Mesenchymal stem cell (in vitro differentiated cells and primary cell): ENCODE data around the gene TAF11.
A peak's percentile ranks its signal among the peaks of the same experiment; 100 is the strongest.

Experiments used
- DNase-seq: peaks from one replicate; pipeline ENCODE4 v3.0.0-alpha.2; 2013
- H2AFZ ChIP-seq: one replicate; pipeline ENCODE4 v1.6.1; 2013; ENCODE audit warnings: low read depth, mild to moderate bottlenecking, control low read depth, inconsistent platforms, low read length, moderate library complexity
- H2AK5ac ChIP-seq: 2 replicates; pipeline ENCODE4 v1.6.1; 2013; ENCODE audit warnings: low read length, moderate library complexity, mild to moderate bottlenecking, inconsistent platforms; ENCODE audit not compliant: severe bottlenecking
- H2BK120ac ChIP-seq: one replicate; pipeline ENCODE4 v1.6.1; 2013; ENCODE audit warnings: low read depth, mild to moderate bottlenecking, inconsistent platforms, low read length, moderate library complexity
- H2BK12ac ChIP-seq, 2 experiments: one replicate each; pipeline ENCODE4 v1.6.1; 2013; ENCODE audit warnings: inconsistent platforms in 2 of 2, low read length in 2 of 2, mild to moderate bottlenecking in 2 of 2, moderate library complexity in 2 of 2, control low read depth in 1 of 2
- H2BK15ac ChIP-seq: one replicate; pipeline ENCODE4 v1.6.1; 2013; ENCODE audit warnings: mild to moderate bottlenecking, low read depth, inconsistent platforms; ENCODE audit not compliant: poor library complexity, severe bottlenecking
- H2BK5ac ChIP-seq: 2 replicates; pipeline ENCODE4 v1.6.1; 2013; ENCODE audit warnings: low read depth, mild to moderate bottlenecking, low read length, control low read depth, inconsistent platforms; ENCODE audit not compliant: poor library complexity, severe bottlenecking
- H3K14ac ChIP-seq, 2 experiments: one replicate each; pipeline ENCODE4 v1.6.1; 2013; ENCODE audit warnings: inconsistent platforms in 2 of 2, low read length in 2 of 2, control low read depth in 1 of 2, mild to moderate bottlenecking in 1 of 2, moderate library complexity in 1 of 2
- H3K18ac ChIP-seq, 2 experiments: one replicate each; pipeline ENCODE4 v1.6.1; 2013; ENCODE audit warnings: inconsistent platforms in 2 of 2, low read length in 2 of 2, control low read depth in 1 of 2, low read depth in 1 of 2, mild to moderate bottlenecking in 1 of 2
- H3K23ac ChIP-seq, 2 experiments: one replicate each; pipeline ENCODE4 v1.6.1; 2013; ENCODE audit warnings: inconsistent platforms in 2 of 2, low read length in 2 of 2, mild to moderate bottlenecking in 2 of 2, moderate library complexity in 2 of 2, control low read depth in 1 of 2
- H3K27ac ChIP-seq: 2 replicates; pipeline ENCODE4 v1.5.1; 2013; ENCODE audit warnings: mild to moderate bottlenecking, moderate library complexity, low read length, control low read depth, inconsistent platforms; ENCODE audit not compliant: poor library complexity, severe bottlenecking
- H3K27me3 ChIP-seq, 2 experiments: 2 replicates each; pipeline versions ENCODE4 v1.6.1 to v1.7.0; 2013; ENCODE audit warnings: low read length in 2 of 2, mild to moderate bottlenecking in 2 of 2, moderate library complexity in 2 of 2, control low read depth in 1 of 2, inconsistent platforms in 1 of 2; ENCODE audit not compliant: control insufficient read depth in 1 of 2, insufficient read depth in 1 of 2
- H3K36me3 ChIP-seq, 2 experiments: 2 replicates each; pipeline versions ENCODE4 v1.6.1 to v1.7.0; 2013; ENCODE audit warnings: low read length in 2 of 2, control low read depth in 1 of 2, inconsistent platforms in 1 of 2, low read depth in 1 of 2, mild to moderate bottlenecking in 1 of 2; ENCODE audit not compliant: insufficient read depth in 2 of 2, control insufficient read depth in 1 of 2
- H3K4ac ChIP-seq, 2 experiments: one replicate each; pipeline ENCODE4 v1.6.1; 2013; ENCODE audit warnings: inconsistent platforms in 2 of 2, low read length in 2 of 2, mild to moderate bottlenecking in 2 of 2, moderate library complexity in 2 of 2, control low read depth in 1 of 2, low read depth in 1 of 2
- H3K4me1 ChIP-seq: 2 replicates; pipeline ENCODE4 v1.6.1; 2013; ENCODE audit warnings: low read depth, low read length, control low read depth; ENCODE audit not compliant: control insufficient read depth, insufficient read depth
- H3K4me2 ChIP-seq: 2 replicates; pipeline ENCODE4 v1.6.1; 2013; ENCODE audit warnings: low read length, mild to moderate bottlenecking, inconsistent platforms; ENCODE audit not compliant: poor library complexity, severe bottlenecking
- H3K4me3 ChIP-seq, 2 experiments: 2 replicates each; pipeline versions ENCODE4 v1.5.1 to v1.7.0; 2013; ENCODE audit warnings: low read length in 2 of 2, mild to moderate bottlenecking in 2 of 2, control low read depth in 1 of 2, low read depth in 1 of 2; ENCODE audit not compliant: insufficient read depth in 1 of 2
- H3K79me1 ChIP-seq: replicated peaks from 2 replicates; pipeline ENCODE4 v1.6.1; 2013; ENCODE audit warnings: mild to moderate bottlenecking, control low read depth, low read length, inconsistent platforms; ENCODE audit not compliant: poor library complexity, severe bottlenecking
- H3K9ac ChIP-seq: 2 replicates; pipeline ENCODE4 v1.7.0; 2013; ENCODE audit warnings: mild to moderate bottlenecking, low read length, moderate library complexity
- H3K9me3 ChIP-seq: 2 replicates; pipeline ENCODE4 v1.7.0; 2013; ENCODE audit warnings: mild to moderate bottlenecking, low read length; ENCODE audit not compliant: control insufficient read depth
- H4K8ac ChIP-seq: one replicate; pipeline ENCODE4 v1.6.1; 2013; ENCODE audit warnings: inconsistent platforms, mild to moderate bottlenecking, low read length, moderate library complexity
- H4K91ac ChIP-seq: one replicate; pipeline ENCODE4 v1.6.1; 2013; ENCODE audit warnings: mild to moderate bottlenecking, low read length, inconsistent platforms
- WGBS: methylation state at CpG from one replicate; pipeline ENCODE4 v1.1.7; 2013; ENCODE audit warnings: mixed read lengths; 5-methylcytosine and 5-hydroxymethylcytosine counted together

The TAF11 gene

DNA sequence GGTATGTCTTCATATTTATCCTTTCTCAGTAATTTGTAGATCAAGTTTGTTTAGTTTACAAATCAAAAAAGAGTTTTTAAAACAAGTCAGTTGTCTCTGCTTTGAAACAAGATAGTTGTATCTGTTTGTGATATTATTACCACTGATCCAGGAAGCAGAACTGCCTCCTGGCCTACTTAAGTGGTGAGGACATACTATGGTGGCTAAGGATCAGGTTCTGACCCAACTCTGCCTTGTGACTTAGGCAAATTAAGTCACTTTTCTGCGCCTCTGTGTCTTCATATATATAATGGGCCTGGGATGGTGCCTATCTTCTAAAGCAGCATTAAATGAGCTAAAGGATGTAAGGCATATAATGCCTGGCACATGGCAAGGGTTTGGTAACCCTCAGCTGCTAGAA lies 9.9 kb upstream of the TAF11 start:
- no peak overlapping the region for H3K23ac ChIP-seq
- no peak overlapping the region for H4K8ac ChIP-seq
- peaks cover 30% of the 10 kb centered on the region for H3K79me1 ChIP-seq
- no peak overlapping the region for H4K91ac ChIP-seq
- H2AFZ ChIP-seq: no peak overlapping the region
- no peaks in the 10 kb centered on the region for H3K27me3 ChIP-seq
- no peak overlapping the region for H3K4me3 ChIP-seq
- H3K27ac ChIP-seq: no peak overlapping the region
- no peak overlapping the region for H3K4me2 ChIP-seq
- H3K4ac ChIP-seq: no peak overlapping the region
- H2BK120ac ChIP-seq: no peak overlapping the region
- no peak overlapping the region for H2BK12ac ChIP-seq
- no peak overlapping the region for H3K9ac ChIP-seq
- H3K4me1 ChIP-seq: peaks cover 7% of the 10 kb centered on the region
- no peak overlapping the region for H2BK15ac ChIP-seq
- no peaks in the 10 kb centered on the region for H3K9me3 ChIP-seq
- no peak overlapping the region for H3K18ac ChIP-seq
- H2AK5ac ChIP-seq: peak overlapping the region; percentile 68
- peaks cover 0 to 3% of the 10 kb centered on the region in 2 experiments for H3K36me3 ChIP-seq
- H3K14ac ChIP-seq: no peak overlapping the region
- WGBS: 100% methylated on average over 1 of the region's 1 CpG
- DNase-seq: no peak
- H2BK5ac ChIP-seq: no peak overlapping the region

DNA sequence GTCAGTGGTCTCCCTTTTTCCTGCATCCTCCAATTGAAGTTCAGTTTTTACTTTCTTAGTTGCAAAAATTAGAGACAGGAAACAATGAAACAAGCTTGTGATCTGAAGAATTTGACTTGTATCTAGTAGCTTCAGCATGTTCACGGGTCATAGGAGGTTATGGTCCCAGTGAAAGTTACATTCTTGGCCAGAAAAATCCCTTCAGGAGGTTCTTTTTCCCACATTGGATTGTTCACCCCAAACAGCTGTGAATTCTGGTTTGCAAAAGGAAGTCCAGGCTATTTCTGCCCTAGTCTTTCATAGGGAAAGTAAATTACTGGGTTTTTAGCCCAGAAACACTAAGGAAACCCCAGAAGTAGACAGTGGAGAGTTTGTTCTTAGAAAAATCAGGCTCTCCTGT lies 9.3 kb upstream of the TAF11 start:
- Histone ChIP-seq H2BK15ac (no peak overlapping the region), H3K23ac (no peak overlapping the region), H2AFZ (no peak overlapping the region), H3K4me2 (no peak overlapping the region), H2AK5ac (no peak overlapping the region), H3K36me3 (peaks cover 0 to 3% of the 10 kb centered on the region in 2 experiments), H3K79me1 (peaks cover 33% of the 10 kb centered on the region), H2BK12ac (no peak overlapping the region), H3K18ac (no peak overlapping the region), H3K4me3 (no peak overlapping the region), H4K8ac (no peak overlapping the region), H2BK5ac (no peak overlapping the region), H3K4me1 (peaks cover 5% of the 10 kb centered on the region), H3K9me3 (no peaks in the 10 kb centered on the region), H3K14ac (no peak overlapping the region), H3K27me3 (no peaks in the 10 kb centered on the region), H3K9ac (no peak overlapping the region), H3K27ac (peak overlapping the region; percentile 44), H4K91ac (no peak overlapping the region), H2BK120ac (no peak overlapping the region), H3K4ac (no peak overlapping the region)
- WGBS: 83% methylated on average over 1 of the region's 1 CpG
- DNase-seq: no peak

- Histone ChIP-seq H3K79me1 (peaks cover 30% of the 10 kb centered on the region), H3K14ac (no peak overlapping the region), H2BK120ac (no peak overlapping the region), H3K4me1 (peaks cover 2% of the 10 kb centered on the region), H4K91ac (no peak overlapping the region), H3K18ac (no peak overlapping the region), H2AFZ (no peak overlapping the region), H4K8ac (no peak overlapping the region), H2BK5ac (no peak overlapping the region), H3K4me2 (no peak overlapping the region), H3K9ac (no peak overlapping the region), H3K4me3 (no peak overlapping the region), H2BK12ac (no peak overlapping the region), H3K36me3 (peaks cover 0 to 3% of the 10 kb centered on the region in 2 experiments), H3K9me3 (no peaks in the 10 kb centered on the region), H3K27ac (no peak overlapping the region), H2AK5ac (no peak overlapping the region), H3K4ac (no peak overlapping the region), H3K27me3 (no peaks in the 10 kb centered on the region), H3K23ac (no peak overlapping the region), H2BK15ac (no peak overlapping the region)
- DNase-seq: no peak
- 96% methylated on average over 1 of the region's 1 CpG for WGBS
These were observed 6.9 kb upstream of the TAF11 start for GRCh38 chr6:34894693-34895092.

DNA sequence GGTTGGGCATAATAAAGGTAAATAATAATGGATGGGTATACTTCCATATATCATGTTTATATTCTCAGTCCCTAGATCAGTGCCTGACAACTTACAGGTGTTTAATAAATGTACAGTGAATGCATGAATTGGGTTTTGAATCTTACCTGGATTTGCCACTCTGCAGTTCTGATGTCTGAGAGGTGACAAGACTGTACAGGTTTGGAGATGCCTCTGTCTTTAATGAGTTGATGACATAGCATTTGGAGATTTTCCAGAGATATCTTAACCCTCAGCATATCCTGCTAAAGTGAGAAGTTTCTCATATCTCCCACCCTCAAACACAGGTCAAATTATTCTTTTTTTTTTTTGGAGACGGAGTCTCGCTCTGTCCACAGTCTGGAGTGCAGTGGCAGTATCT lies 3.5 kb upstream of the TAF11 start:
- no peak overlapping the region for H4K8ac ChIP-seq
- H3K9me3 ChIP-seq: no peaks in the 10 kb centered on the region
- H4K91ac ChIP-seq: no peak overlapping the region
- no peak overlapping the region for H3K4ac ChIP-seq
- H3K27ac ChIP-seq: no peak overlapping the region
- H3K4me3 ChIP-seq: peak overlapping the region in 1 of 2 experiments; percentile 95
- H2BK5ac ChIP-seq: no peak overlapping the region
- H2AK5ac ChIP-seq: no peak overlapping the region
- no peak overlapping the region for H2BK15ac ChIP-seq
- H3K4me2 ChIP-seq: no peak overlapping the region
- 100% methylated on average over 2 of the region's 2 CpGs for WGBS
- H3K27me3 ChIP-seq: no peaks in the 10 kb centered on the region
- peaks cover 32% of the 10 kb centered on the region for H3K79me1 ChIP-seq
- H3K23ac ChIP-seq: no peak overlapping the region
- H2AFZ ChIP-seq: no peak overlapping the region
- H2BK12ac ChIP-seq: no peak overlapping the region
- H2BK120ac ChIP-seq: no peak overlapping the region
- H3K4me1 ChIP-seq: peaks cover 5% of the 10 kb centered on the region
- DNase-seq: no peak
- H3K36me3 ChIP-seq: peaks cover 0 to 3% of the 10 kb centered on the region in 2 experiments
- H3K14ac ChIP-seq: no peak overlapping the region
- no peak overlapping the region for H3K18ac ChIP-seq
- no peak overlapping the region for H3K9ac ChIP-seq
